A549 (cell line): Measurements from ENCODE around the gene ZNF521.
"Not testable (repeated sequence)": the region's sequence is repeated elsewhere in the genome, so short reads cannot be mapped to it uniquely, and the experiment has no call there.

Source experiments
- BHLHE40 ChIP-seq: IDR thresholded peaks from 2 replicates; pipeline ENCODE4 v1.6.1; 2012; ENCODE audit warnings: low read depth, low read length, inconsistent platforms
- CEBPB ChIP-seq, 2 experiments: fragments of >200 bp in 1 of 2; sonication (Bioruptor Twin) in 1 of 2; formaldehyde crosslinking in 1 of 2; IDR thresholded peaks; 2 replicates each; pipeline ENCODE4 v1.6.1; 2012 to 2016
- FOSL2 ChIP-seq, 2 experiments: fragments of 450-650 bp in 1 of 2; fragments of >200 bp in 1 of 2; sonication (Bioruptor Twin) in 1 of 2; formaldehyde crosslinking; IDR thresholded peaks; 2 replicates each; pipeline versions ENCODE4 v1.5.0 to v1.6.1; 2016 to 2020; ENCODE audit warnings: mild to moderate bottlenecking in 1 of 2, moderate library complexity in 1 of 2
- POLR2A ChIP-seq: IDR thresholded peaks from 2 replicates; pipeline ENCODE4 v1.6.1; 2012; ENCODE audit warnings: mild to moderate bottlenecking, low read length
- RAD21 ChIP-seq, 2 experiments: fragments of >200 bp in 1 of 2; sonication (Bioruptor Twin) in 1 of 2; formaldehyde crosslinking in 1 of 2; IDR thresholded peaks in 1 of 2; conservative IDR thresholded peaks in 1 of 2; 2 replicates in 1 of 2; 3 replicates in 1 of 2; pipeline ENCODE4 v1.6.1; 2012 to 2018; ENCODE audit warnings: inconsistent platforms in 1 of 2
- TF ChIP-seq, protein P1 (sequence below): fragments of >200 bp; sonication (Bioruptor Twin); formaldehyde crosslinking; IDR thresholded peaks from 3 replicates; pipeline ENCODE4 v1.5.1; 2016

GRCh38 chr18:25266931-25267527 lies 84.9 kb downstream of the ZNF521 start:
- not testable (repeated sequence) for TF ChIP-seq CEBPB (IDR thresholded peaks at IDR 0.05); RAD21 (conservative IDR thresholded peaks at IDR 0.05 in 1 of 2, IDR thresholded peaks at IDR 0.05 in 1 of 2); POLR2A; BHLHE40; FOSL2 (IDR thresholded peaks at IDR 0.05); FOSL2 (CRISPR knock-in tag; IDR thresholded peaks at IDR 0.05)
- TF ChIP-seq, protein P1, sequence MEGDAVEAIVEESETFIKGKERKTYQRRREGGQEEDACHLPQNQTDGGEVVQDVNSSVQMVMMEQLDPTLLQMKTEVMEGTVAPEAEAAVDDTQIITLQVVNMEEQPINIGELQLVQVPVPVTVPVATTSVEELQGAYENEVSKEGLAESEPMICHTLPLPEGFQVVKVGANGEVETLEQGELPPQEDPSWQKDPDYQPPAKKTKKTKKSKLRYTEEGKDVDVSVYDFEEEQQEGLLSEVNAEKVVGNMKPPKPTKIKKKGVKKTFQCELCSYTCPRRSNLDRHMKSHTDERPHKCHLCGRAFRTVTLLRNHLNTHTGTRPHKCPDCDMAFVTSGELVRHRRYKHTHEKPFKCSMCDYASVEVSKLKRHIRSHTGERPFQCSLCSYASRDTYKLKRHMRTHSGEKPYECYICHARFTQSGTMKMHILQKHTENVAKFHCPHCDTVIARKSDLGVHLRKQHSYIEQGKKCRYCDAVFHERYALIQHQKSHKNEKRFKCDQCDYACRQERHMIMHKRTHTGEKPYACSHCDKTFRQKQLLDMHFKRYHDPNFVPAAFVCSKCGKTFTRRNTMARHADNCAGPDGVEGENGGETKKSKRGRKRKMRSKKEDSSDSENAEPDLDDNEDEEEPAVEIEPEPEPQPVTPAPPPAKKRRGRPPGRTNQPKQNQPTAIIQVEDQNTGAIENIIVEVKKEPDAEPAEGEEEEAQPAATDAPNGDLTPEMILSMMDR, result not testable (repeated sequence)
